HG03575 (cell line): ENCODE results near the gene TGM4.

Experiments
- ATAC-seq: cut with Tn5 transposase; IDR thresholded peaks from one replicate; pipeline ENCODE4 v1.9.1; 2021; ENCODE audit not compliant: unreplicated experiment, insufficient number of reproducible peaks, low FRiP score; ENCODE audit errors: extremely low read depth

Gene TGM4

DNA sequence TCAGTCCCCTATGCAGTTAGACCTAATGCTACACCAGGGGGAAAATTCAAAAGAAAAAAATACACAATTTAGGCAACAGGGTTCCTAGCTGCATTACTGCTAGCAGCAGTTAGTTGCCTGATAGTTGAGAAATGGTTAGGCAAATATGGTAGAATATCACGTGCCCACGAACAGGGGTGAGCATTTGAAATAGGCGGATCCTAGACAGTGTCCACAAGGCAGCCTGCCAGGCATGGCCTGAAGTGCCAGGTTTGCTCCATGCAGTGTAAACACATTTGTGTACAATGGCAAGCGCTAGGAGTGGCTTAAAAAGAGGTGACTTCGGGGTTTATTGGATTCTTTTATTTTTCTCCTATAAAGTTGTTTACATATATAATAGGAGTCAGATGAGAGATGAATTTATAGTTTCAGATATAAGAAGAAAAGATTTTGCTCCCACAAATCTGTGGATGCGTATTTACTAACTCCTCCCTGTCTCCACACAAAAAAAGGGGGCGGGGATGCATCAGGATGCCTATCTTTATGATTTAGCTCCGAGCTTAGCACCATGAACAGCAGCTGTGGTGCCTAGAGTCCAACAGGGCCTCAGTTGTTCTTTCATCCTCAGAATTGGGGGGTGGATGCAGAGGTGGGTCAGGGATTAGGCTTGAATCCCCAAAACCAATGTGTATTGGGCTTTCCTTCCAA lies 3.9 kb upstream of the TGM4 start:
- no peak for ATAC-seq

DNA sequence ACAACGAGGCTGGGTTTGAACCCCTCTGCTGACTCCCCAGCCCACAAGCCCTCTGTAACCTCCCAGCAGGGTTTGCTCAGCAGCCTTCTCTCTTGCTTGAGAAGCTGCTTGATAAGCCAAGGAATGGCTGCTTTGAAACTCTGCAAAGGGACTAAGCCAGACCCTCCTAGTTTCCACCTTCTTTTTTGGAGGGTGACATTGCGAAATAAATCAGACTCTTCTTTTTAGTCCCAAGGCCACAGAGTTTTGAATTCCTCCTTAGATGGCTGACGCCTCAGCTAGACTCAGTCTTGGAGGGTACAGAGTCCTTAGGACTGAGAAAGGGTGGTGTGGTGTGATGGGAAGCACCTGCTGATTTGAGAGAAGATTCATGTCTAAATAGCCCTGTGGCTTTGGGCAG lies 1.2 kb downstream of the TGM4 start:
- no peak for ATAC-seq

DNA sequence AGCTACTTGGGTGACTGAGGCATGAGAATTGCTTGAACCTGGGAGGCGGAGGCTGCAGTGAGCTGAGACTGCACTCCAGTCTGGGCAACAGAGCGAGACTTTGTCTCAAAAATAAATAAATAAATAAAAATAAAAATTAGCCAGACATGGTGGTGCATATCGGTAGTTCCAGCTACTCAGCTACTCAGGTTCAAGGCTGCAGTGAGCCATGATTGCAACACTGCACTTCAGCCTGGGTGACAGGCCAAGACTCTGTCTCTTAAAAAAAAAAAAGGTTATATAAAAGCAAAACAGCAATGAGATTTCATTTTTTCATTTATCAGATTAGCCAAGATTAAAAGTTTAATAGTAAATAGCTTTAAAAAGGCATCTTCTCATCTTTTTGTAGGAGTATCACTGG lies 2.9 kb downstream of the TGM4 start:
- ATAC-seq, result no peak

DNA sequence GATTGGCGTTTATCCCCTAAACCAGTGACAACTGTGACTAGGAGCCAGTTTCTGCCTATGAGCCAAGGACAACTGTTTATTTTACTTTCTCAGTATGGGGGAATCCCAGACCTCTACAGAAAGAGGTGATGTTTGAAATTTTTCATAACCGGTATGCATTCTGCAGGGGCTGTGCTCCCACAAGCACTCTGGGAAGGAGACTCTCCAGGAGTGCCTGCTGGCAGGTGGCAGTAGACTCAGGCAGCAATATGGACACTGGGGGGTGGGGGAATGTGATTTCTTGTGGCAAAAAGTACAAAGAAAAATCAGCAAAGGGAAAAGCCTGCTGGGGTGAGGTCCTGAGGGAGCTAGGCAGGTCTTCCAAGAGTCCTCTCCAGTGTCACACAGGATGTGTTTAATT lies 5.9 kb downstream of the TGM4 start:
- no peak for ATAC-seq

DNA sequence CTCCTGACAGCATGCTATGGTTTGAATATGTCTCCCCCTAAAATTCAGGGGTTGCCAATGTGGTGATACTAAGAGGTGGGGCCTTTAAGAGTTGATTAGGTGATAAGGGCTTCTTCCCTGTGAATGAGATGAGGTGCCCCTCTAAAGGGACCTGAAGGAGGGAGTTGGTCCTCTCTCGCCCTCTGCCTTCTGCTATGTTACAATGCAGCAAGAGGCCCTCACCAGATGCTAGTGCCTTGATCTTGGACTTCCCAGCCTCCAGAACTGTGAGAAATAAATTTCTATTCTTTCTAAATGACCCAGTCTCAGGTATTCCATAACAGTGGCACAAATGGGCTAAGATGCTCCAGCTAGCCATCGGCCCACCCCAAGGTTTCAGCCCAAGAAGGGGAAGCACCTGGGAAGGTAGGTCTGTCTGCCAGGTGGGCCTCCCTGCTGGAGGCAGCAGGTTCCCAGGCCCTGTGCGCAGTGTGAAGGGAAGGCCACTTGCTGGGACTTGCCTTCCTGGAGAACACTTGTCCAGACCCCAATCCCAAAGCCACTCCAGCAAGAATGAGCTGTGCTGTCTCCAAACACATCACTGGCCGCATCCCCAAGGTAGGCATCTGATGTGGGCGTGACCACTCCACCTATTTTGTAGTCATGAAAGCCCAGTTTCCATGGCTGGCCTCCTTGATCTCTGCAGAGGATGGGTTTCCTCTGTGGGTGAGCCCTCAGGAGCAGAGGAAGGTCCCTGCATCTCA lies 9.0 kb downstream of the TGM4 start:
- no peak for ATAC-seq

DNA sequence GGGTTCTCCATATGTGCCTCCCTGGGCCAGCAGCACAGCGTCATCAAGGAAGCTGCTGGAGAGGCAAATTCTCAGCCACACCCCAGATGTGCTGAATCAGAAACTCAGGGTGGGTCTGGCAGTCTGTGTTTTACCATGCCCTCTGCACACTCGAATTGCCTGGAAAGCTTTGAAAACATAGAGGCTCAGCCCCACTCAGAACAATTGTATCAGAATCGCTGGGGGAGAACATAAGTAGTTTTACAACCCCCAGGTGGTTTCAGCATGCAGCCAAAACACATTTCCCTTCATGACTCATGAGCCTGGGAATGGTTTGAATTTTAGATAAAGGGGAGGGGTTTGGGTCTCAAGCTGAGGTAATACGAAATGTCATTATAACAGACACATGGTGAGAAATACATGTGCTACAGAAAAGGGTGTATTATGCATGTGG lies 9.6 kb downstream of the TGM4 start:
- no peak for ATAC-seq

DNA sequence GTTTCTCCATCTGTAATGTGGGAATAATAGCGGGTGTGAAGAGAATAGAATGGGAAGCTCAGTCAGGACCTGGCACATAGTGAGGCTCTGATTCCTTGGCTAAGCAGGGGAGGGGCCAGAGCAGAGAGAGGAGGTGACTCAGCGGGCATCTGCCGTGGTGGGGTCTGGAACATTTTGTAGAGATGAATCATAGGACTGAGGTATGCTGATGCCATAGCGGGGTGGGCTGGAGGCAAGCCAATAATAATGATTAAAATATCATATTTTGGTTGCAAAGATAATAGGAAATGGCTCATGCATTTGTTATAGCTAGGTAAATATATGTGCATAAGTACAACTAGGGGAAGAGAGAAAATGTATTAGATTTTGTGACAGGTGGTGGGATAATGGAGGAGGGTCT lies 11.2 kb downstream of the TGM4 start:
- no peak for ATAC-seq

DNA sequence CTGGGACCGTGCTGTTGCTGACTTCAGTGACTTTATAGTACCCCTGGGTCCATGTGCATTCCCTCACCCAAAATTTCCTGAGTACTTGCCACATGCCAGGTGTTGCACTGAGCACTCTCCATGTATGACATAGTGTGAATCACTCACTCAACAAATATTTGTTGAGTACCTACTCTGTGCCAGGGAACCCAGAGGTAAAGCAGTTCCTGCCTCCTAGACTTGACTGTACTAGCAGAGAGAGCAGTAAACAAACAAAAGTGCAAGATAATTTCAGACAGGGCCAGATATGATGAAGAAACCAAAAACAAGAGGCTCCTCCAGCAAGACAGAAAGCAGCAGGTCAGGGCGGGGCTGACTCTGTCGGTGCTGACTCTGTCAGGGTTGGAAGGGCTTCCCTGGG lies 12.2 kb downstream of the TGM4 start:
- ATAC-seq, result no peak

DNA sequence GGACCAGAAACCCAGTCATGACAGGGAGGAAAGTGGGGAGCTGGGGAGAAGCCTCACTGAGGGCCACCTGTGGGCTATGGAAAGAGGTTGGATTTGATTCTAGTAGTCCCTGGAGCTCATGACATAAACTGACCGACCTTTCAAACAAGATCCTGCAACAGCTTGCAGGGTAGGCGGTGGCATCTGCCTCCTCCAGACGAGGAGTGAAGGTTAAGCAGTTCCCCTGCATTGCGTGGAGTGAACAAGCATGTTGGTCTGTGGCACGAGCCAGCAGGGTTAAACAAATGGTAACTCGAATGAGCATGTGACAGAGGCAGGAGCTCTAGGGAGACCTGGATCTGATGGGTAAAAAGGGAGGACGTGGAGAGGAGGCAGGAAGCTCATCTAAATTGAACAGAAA lies 12.7 kb downstream of the TGM4 start:
- ATAC-seq, result no peak

DNA sequence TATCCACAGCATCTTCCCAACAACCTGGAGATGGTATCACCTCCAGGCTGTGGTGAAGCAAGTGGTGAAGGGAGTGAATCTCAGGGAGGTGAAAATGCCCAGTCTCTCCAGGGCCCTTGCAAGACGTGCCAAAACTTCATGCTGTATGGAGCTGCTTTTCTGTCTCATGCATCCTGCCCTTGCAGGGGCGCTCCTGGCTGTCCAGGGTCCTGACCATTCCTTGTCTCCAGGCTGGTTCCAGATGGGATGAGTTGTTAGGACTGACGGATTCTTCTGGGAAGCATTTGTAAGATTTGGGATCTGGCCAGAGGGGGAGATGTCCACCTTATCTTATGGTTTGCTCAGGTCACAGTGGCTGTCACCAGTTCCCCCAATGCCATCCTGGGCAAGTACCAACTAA lies 15.8 kb downstream of the TGM4 start:
- ATAC-seq, result no peak

DNA sequence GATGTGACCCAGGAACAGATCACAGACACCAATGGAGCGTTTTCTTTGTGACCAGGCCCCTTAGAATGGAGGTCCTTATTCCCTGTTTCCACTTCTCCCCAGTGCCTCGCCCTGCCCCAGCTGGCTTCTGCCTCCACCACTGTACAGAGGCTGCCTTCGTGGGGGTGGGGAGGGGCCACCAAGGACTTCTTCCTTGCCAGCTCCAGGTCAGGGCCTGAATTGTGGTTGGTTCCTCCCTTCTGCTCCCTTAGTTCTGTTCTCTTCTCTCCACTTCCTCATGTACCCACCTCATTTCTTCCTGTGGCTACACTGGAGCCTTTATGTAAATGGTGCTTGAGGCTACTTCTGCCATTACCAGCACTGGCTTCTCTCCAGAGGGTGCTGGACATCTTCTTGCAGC lies 16.4 kb downstream of the TGM4 start:
- no peak for ATAC-seq

DNA sequence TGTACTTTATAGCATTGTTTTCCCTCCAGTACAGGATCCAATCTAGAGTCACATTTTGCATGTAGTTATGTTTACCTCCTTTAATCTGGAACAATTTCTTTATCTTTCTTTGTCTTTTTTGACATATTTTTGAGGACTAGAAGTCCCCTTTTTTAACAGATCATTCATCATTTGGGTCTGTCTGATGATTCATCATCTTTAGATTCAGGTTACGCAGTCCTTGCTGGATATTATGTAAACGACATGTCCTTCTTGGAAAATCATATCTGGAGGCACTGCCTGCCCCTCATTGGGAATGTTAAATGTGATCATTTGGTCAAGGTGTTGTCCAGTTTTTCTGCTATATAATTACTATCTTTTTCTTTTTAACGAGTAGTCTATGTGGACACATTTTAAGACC lies 18.3 kb downstream of the TGM4 start:
- no peak for ATAC-seq

DNA sequence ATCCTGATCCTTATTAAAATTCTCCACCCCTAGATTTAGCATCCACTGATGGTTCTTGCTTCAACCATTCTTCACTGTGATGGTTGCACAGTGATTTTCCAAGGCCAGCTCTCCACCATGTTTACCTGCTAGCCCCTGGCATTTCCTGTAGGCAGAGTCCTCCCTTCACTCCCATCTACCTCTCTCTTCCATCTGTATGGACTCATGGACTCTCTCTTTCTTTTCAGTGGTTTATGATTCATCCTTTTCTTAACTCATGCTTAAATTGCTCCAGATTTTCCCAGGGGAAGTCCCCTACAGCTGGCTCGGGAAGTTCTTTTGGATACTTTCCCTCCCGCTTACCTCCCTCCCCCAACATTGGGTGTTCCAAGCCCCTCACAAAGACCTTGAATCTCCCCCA lies 18.7 kb downstream of the TGM4 start:
- ATAC-seq, result no peak

DNA sequence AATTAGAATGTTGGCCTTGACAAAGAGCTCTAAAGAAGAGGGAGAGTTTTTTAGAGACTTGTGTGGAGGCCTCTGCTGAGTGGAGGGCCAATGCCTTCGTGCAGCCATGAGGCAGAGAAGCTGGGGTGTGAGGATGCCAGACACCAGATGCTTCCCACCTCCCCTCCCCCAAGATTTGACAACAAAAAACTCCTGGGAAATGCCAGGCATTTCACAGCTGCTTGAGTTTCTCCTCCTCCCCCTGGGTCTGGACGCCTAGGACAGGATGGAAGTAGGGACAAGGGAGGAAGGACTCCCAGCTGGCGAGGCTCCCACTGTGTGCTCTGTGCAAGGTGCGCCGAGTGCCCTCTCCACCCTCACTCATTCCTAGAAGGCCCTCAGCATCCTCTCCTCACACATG lies 20.1 kb downstream of the TGM4 start:
- no peak for ATAC-seq

DNA sequence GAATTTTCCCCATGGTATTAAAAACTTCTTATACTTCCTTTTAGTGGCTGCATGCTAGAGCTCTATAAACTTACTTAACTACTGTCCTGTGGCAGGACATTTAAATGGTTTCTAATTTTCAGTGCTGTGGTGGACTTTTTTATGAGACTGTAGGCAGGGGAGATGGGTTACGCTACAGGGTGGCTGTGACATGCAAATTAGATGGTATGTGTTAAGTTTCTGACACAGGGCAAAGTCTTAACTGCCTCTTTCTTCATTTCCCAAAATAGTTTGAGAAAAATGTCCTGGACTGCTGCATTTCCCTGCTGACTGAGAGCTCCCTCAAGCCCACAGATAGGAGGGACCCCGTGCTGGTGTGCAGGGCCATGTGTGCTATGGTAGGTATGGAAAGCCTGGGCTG lies 22.0 kb downstream of the TGM4 start:
- no peak for ATAC-seq

DNA sequence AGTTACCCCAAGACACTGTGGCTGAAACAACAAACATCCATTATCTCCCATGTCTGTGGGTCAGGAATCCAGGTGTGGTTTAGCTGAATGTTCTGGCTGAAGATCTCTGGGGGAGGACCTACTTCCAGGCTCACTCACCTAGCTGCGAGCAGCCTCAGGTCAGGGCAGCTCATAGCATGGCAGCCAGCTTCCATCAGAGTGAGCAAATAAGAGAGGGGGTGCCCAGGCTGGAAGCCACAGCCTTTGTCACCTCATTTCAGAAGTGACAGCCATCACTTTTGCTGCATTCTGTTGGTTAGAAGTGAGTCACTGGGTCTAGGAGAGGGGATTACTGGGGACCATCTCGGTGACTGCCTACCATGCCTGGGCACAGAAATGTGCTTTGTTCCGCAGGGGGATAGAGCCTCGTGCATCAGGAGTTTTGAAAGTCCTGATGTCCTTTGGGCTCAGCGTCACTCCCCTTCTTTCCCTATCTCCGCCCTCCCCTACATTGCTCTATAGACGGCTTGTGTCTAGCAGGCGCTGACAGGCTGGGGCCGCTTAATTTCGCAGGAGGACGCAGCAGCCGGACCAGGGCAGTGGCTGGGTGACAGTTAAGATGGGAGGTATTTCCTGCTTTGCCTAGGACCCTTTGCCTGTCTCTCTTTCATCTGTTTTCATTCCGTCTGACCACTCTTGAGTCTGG lies 25.4 kb downstream of the TGM4 start:
- ATAC-seq, result no peak

DNA sequence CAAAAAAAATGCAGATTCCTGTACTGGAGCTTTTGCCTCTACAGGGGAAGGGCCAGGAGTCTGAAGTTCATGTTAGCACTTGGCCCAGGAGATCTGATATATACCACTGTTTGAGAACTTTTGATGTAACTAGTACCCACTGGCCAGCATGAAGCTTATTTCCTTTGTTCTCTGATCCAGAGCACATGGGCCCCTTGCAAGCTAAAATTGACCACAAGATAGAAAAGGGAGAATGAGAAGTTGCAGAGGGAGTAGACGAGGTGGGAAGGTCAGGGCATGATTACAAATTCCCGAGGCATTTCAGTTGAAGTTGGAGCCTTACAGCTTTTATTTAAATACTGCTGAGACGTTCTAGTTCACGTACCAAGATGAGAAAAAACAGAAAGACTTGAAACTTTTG lies 28.2 kb downstream of the TGM4 start:
- no peak for ATAC-seq

DNA sequence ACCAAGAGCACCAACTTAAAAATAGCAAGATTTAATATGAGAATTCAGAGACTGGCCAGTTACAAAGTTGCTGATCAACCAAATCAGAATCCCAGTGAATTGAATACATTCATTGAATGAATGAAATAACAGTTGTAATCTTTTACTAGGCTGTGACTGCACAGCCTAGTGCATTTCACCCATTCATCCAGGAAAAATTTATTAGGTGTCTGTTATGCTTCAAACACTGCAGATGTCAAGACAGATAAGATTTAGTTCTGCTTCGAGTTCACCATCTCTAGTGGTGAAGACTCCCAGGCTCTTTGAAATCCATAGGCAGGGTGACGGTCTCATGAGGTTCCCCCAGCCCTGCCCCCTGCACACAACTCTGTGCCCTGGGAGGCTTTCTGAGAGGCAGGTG lies 28.9 kb downstream of the TGM4 start:
- no peak for ATAC-seq

DNA sequence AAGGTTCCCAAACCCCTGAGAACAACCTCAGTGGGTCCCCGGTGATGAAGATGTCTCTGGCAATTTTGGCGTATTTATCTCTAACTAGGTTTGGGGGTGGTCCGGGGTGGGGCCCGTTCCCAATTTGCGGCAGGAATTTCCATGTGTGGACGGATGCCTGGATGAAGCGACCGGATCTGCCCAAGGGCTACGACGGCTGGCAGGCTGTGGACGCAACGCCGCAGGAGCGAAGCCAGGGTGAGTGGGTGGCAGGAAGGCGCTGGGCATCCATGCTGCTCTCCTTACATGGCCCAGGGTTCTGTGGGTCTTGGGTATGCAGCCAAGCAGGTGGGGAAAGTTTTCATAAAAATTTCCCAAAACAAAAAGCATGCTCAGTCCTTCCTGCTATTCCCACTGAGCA lies 29.3 kb downstream of the TGM4 start:
- ATAC-seq, result no peak

DNA sequence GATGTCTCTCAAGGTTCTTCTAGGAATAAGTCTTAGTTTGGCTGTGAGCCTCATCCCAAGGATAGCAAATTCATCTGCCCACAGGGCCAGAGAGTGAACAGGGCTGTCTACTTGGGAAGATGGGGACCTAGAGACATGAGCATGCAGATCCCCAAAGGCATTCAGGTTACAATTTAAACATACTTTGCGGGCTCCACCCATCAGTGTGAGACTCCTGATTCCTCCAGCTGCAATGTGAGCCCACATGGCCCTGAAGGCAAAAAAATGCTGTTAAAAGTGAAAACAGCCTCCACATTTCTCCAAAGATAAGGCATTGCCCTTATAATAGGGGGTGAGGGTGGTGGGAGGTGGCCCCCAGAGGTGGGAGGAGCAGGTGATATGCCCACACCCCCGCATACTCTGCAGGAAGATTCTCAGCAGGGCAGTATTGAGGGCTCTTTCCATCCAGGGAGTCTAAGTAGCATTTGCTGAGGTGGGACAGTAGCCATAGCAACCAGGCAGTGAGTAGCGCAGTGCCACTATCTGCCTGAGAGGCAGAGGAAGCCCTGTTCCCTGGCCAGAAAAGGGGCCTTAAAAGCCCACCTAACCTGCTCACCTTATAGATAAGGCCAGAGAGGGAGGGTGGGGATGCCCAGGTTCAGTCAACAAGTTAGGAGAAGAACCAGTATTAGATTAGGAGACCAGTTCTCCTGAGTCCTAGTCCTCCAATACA lies 31.2 kb downstream of the TGM4 start:
- no peak for ATAC-seq
